ENCODE measurements around the gene OR51E1.
A peak's percentile ranks its signal among the peaks of the same experiment; 100 is the strongest.

The OR51E1 gene, protein sequence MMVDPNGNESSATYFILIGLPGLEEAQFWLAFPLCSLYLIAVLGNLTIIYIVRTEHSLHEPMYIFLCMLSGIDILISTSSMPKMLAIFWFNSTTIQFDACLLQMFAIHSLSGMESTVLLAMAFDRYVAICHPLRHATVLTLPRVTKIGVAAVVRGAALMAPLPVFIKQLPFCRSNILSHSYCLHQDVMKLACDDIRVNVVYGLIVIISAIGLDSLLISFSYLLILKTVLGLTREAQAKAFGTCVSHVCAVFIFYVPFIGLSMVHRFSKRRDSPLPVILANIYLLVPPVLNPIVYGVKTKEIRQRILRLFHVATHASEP

DNA sequence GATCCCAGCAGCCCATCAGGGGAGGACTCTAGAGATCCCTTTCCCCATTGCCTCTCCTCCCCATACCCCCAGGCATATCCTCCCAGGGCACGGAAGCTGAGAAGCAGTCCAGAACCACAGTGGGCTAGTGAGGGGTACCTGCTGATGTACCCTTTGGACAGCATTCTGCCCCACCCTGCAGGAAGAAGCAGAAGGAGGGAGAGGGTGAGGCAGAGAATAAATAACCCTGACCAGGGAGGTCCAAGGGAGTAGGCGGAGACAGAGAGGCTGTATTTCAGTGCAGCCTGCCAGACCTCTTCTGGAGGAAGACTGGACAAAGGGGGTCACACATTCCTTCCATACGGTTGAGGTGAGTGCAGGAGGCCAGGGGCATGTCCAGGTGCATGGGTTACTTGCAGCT, at the start of gene OR51E1:
TSS of gene OR51E1 (plus strand) at position 301 of the 400 bp plus-strand sequence. CDS start 8,545 bp downstream, outside the sequence.
- no peak for DNase-seq (ENCODE audit: low read depth)

DNA sequence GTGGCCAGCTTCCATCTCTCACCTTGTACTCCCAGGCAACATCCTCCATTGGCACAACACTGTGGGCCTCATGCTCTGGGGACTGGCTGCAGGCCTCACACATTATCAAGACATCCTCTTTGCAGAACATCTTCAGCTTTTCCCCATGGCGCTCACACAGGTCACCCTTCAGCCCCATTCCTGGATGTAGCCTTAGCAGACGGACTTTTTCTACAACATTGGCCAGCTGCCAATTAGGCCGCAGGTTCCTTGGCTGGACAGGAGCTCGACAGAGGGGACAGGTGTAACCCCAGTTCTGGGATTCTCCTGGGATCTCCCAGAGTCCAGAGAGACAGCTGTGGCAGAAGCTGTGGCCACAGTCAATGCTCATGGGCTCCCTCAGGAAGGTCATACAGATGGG, 38.7 kb upstream of the OR51E1 start:
- no peak for DNase-seq (ENCODE audit: low read depth)

DNA sequence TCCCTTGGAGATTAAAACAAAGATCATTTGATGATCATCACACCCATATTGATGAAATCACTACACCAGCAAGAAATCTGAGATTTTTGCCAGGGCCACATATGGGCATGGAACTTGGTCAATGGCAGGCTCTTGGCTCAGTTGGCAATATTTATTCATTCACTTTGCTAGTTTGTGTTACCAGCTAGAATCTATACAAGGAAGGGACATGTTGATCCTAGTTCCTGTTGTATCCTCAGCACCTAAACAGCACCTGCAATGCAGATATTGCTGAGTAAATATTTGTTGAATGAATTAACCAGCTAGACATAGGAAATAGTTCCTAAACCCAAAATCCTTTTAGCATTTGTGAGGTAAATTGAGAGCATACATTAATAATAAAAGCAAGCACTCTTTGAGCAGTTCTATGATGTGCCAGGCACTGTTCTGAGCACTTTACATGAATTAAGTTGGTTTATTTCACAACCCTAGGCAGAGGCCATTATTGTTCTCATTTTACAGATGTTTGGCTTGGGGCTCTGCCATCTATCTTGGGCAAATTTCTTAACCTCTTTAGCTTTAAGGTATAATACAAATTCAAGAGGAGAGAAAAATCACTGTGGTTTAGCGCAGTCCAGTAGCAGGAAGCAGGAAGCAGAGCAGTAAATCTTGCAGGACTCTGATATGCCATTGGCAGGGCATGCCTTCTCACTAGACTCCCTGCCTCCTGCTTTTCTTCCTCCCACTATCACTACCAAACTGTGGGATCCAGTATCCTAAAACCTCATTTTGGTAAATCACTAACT, 37.4 kb upstream of the OR51E1 start:
- no peak for DNase-seq (ENCODE audit: low read depth)

DNA sequence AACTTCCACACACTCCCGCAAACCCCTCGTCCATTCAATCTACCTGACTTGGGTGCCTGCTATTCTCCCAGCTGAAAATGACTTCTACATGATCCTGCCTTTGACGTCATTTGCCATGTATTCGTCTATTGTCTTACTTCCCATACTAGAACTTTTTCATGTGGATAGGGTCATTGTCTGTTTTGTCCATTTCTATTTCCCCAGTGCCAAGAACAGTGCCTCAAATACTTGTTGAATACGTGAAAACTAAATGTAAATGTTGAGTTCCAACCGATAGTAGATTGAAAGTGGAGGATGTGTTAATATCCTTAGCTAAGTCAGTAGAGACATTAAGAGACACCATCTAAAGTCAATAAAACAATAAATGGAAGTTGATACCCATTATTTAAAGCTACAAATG, 36.7 kb upstream of the OR51E1 start:
- DNase-seq (ENCODE audit: low read depth): no peak

DNA sequence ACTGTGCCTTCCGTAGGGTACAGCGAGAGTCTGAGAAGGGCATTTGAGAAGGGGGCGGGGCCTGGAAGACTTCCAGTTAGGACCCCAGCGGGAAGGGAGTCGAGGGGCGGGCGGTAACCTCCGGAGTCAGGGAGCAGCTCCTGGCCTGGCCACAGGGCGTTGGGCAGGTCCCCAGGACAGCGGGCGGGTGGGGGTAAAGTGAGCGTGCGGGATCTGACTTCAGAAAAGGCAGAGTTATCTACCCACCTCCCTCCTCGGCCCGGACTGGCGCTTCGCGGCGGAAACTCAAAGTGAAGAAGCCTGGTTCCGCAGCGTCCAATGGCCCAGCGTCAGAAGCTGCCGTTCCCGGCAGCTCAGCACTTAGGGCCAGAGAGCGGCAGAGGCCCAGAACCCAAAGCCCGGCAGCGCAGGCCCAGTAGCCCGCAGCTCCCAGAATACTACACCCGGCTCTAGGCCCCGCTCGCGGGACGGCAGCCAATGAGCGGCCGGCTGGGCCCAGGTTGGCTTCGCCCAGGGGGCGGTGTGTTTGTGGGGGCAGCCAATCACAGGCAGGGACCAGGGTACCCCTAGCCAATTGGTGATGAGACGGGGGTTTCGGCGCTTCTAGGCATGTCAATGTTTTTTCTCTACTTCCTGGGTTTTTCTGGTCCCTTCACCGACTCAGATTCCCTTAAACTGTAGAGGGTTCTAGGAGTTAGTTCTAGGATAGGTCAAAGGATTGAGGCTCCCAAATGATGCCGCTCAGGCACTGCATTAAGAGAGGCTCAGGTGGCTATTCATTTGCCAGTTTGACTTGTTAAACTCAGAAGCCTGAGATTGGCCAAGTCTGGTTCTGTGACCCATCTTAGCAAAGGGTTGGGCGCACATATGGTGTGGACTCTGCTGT, 35.8 kb upstream of the OR51E1 start, which contains the start of gene TRIM68:
TSS of gene TRIM68 (minus strand) at position 451 of the 886 bp plus-strand sequence. CDS start 2,727 bp downstream, outside the sequence.
- peak; percentile 88 for DNase-seq (ENCODE audit: low read depth)

DNA sequence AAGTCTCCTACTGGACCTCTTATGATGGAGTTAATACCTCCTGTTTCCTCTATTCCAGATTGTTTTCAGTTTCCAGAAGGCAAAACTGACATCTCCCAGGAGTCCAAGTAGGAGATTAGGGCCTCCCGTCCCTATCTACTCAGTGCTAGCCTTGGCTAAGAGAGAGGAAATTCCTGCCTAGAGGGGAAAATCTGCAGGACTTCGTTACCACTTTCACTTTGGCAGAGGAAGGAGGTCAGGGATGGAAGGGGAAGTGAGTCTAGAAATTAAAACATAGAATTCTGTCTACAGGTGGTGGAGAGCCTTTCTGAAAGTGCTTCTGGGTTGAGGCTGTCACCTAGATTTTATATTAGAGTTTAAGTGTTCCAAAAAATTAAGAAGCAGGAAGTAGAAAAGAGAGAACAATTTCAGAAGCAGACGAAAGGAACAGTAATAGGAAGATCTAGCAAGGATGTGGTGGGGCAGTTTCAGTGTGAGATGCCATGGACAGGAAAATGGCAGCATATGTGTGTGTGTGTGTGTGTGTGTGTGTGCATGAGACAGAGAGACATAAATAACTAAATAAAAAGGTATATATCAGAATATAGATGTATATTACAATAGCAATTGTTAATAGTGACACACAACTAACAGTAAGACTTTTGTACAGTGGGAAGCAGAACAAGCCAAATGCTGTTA, 33.4 kb upstream of the OR51E1 start:
- no peak for DNase-seq (ENCODE audit: low read depth)

DNA sequence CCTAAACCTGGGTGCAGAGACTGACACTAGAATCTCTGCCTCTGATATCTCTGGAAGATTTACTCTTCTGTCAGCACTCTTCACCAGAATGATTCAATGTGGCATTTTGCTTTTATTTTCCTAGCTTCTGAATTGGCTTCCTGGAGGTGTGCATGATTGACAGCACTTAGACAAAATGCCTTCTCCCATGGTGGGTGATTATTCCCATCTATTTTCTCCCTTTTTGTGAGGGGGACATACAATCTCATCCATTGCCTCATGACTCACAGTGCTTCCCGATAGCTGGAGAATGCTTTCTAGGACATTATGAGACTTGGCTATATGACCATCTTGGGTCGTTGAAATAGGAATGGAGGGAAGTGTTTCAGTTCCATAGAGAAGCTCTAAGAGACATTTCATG, 31.8 kb upstream of the OR51E1 start:
- no peak for DNase-seq (ENCODE audit: low read depth)

DNA sequence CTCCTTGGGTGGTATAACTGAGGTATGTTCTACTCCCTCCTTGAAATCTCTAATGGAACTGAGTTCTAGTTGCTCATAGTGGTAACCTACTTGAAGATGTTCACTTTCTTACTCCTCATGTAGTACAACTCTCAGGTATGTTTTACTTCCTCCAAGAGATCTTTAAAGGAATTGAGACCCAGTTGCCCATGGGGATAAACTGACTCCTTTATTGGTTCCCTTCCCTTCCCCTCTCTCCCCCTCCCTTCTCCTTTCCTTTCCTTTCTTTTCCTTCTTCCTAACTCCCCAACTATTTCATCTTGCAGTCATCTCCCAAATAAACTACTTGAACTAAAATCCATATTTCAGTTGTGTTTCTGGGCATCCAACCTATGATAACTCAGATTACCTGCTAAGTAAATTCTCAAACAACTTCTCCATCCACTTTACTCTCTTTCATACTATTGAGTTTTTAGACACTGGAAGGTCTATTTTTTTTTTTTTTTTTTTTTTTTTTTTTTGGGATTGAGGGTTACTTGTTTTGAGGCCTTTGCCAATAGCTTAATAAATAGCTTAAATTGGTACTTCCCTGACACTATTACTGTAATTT, 27.8 kb upstream of the OR51E1 start:
- no peak for DNase-seq (ENCODE audit: low read depth)

DNA sequence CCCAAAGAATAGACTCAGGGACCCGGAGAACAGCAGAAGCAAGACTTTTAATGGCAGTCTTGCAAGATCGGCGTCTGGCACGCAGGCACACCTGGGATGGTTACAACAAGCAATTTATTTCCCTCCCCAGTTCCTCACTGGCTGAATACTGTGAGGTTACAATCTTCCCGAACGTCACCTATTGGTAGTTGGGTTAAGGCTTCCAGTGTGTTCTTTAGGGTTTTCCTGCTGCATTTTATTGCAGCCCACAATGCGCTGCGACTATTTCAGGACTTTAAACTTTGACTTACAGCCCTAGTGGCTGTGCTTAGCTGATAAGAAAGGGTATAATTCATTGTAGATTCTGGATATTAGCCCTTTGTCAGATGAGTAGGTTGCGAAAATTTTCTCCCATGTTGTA, 24.3 kb upstream of the OR51E1 start:
- DNase-seq (ENCODE audit: low read depth): no peak

DNA sequence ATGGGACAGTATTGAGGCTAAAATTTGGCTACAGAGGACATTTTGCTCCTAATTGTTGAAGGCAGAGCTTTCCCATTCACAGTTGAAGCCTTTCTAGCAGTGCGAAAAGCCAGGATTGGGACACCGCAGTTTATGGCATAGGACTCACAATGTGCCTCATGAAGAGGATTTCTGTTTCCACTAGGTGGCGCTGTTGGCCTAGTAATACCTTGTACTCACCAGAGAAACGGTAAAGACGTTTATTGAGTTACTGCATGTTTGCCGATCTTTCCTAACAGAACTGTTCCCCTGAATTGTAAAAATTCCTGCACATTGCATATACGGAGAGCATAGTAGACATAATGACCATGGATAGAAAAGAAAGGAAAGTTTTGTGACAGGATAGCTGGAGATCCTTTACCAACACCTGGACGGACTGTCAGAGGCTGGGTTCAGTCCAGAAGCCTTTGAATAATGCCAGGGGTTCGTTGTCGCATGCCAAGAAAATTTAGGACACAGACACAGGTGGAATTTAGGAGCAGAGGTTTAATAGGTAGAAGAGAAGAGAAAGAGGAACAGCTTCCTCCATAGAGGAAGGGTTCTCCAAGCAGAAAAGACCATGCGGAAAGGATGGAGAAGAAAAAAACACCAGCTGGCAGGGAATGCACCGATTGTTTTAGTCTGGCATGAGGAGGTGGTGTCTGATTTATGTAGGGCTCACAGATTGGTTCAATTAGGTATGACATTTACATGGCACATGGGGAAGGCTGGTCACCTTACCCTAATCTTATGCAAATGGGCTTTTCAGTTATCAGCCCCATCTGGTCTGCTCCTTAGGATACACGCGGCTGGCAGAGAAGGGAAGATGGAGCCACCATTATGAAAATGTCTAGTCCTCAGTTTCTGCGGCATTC, 17.3 kb upstream of the OR51E1 start:
- no peak for DNase-seq (ENCODE audit: low read depth)

DNA sequence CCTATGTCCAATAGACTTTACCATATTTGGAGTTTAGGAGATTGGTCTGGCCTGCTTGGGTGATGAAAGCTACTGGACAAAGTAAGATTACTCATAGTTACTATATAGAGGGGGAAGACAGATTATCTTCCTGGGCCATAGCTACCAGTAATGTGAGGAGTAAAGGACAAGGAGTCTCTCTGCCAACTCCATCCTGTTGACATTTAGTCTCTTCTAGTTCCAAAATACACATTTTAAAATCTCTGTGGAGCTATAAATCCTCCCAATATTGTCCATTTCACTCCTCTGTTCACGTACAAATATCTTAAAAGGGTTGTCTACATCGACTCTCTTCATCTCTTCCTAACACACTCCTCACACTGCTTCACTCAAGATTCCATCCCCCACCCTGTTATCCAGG, 7.6 kb upstream of the OR51E1 start:
- no peak for DNase-seq (ENCODE audit: low read depth)

DNA sequence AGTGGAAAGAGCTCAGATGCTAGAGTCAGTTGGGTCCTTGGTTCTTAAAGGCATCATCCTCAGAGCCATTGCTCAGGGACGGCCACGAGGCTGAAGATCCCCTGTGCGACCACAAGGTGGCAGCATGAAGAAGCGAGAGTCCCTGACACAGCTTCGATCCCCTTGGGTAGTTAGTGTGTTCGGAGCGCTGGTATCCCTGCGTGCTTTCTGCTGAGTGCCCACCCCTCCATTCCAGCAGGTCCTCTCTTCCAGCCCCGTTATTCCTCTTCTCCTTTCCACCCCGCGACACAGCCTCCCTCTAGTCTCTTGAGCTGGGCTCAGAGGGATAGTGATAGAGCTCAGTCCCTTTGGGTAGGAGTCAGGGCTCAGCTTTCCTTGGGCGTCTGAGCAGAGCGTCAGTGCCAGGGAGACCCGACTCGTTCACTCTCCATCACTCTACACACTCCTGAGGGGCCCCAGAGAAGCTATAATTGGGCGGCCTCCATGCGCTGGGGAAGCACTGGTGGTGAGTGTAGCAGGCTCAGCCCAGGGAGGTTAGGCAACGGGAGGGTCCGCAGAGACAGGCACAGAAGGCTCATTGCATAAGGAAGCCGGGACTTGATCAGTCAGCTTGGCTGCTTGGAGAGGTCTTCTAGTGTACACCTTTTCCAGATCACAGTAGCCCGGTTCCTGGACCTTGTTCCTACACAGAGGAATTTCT, 6.7 kb upstream of the OR51E1 start, which contains the start of gene OR51D1:
TSS of gene OR51D1 (plus strand) at position 516 of the 700 bp plus-strand sequence. CDS start 2,314 bp downstream, outside the sequence.
- DNase-seq (ENCODE audit: low read depth): peak; percentile 43

DNA sequence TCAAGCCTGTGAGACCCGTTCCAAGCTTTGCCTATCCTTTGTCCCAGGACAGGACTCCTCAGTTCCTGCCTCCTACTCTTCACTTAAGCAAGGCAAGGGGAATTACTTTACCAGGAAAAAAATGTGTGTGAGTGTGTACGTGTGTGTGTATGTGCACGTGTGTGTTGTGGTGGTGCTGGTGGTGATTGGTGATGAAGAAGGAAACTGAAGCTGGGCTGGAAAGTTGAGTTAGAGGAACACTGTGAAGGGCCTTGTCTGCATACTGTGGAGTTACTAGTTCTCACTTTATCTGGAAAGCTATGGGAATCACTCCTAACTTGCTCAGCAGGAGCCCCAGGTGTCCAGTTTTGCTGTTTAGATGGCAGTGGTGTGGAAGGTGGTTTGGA, 6.1 kb upstream of the OR51E1 start:
- no peak for DNase-seq (ENCODE audit: low read depth)

DNA sequence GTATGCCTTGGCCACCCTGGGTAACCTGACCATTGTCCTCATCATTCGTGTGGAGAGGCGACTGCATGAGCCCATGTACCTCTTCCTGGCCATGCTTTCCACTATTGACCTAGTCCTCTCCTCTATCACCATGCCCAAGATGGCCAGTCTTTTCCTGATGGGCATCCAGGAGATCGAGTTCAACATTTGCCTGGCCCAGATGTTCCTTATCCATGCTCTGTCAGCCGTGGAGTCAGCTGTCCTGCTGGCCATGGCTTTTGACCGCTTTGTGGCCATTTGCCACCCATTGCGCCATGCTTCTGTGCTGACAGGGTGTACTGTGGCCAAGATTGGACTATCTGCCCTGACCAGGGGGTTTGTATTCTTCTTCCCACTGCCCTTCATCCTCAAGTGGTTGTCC, 3.9 kb upstream of the OR51E1 start:
- no peak for DNase-seq (ENCODE audit: low read depth)

DNA sequence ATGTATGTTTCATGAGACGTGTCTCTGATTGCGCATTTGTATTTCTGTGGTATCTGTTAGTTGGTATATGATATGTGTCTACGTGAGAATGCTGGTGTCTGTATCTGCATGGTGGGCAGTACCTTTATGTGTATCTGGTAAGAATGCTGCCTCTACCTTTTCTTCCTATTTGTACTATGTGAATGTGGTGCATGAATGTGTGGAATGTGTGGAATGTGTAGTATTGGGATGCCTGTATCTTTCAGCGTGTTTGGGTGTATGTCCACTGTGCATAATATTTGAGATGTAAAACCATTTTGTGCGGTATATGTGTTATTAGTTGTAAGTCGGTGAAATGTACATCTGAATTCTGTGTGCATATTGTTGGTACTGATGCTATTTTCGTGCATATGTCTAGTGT, 2.3 kb upstream of the OR51E1 start:
- no peak for DNase-seq (ENCODE audit: low read depth)

DNA sequence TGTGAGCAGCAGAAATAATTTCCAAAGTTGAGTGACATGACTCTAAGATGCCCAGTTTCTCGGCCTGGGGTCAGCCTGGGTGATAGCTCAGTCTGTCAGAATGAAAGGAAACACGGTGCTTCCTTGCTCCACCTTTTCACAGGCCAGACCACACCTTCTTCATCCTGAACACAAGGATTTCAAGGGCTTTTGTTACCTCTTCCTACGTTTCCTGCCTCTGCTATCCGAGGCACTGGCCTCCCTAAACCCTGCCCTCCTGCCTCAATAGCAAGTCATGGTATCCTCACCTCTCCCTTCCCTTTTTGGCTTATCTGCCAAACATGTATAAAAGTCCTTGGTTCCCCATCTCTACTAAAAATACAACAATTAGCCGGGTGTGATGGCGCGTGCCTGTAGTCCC, 1.7 kb upstream of the OR51E1 start:
- no peak for DNase-seq (ENCODE audit: low read depth)

DNA sequence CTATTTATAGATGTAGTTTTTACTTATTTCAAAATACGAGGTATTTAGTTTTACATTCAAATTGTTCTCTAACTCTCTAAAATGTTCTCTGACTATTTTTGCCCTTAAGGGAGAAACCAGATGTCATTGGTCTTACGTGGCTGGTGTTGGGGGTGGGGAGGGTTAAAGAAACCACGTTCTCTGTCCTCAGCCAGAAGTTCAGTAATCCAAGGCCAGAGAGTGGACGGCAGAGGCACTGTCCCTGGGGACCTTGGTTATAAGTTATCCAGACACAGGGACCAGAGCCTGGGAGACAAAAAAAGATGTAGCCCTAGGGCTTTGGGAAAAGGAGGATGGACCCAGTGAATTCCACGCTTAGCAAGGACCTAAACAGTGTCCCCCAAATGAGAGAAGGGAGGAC, 706 bp upstream of the OR51E1 start:
- no peak for DNase-seq (ENCODE audit: low read depth)

DNA sequence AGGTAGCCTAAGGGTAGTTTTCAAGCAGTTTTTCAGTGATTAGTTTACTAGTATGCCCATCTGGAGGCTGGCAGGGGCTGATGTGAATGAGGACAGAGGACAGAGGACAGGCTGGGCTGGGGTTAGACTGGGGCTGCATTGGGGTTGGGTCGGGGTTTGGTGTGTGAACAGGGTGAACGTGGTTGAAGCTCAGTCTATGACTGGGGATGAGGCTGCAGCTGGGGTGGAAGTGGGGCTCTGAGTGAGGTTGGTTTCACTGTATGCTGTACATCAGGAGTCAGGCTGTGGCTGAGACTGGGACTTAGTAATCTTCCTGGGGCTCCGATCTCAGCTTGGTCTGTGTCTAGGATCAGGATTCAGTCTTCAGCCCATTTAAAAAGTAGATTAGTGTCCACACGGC, 451 bp downstream of the OR51E1 start:
- DNase-seq (ENCODE audit: low read depth): no peak

DNA sequence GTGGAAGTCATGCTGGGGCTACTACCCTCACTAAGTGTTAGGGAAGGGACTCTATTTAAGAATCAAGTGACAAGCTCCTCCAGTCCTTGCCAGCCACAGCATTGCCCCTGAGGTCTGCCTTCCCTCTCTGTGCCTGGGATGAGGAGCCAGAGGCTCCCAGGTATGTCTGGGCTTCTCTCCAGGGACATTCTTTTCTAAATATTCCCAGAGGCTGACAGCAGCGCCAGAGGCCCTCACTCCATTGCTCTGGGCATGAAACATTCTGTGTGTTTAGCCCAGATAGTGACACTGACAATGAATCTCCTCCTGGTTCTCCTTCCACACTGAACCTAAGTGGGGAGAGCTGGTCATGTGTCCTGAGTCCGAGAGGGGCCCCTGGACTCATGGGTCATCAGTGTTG, 2.2 kb downstream of the OR51E1 start:
- no peak for DNase-seq (ENCODE audit: low read depth)

DNA sequence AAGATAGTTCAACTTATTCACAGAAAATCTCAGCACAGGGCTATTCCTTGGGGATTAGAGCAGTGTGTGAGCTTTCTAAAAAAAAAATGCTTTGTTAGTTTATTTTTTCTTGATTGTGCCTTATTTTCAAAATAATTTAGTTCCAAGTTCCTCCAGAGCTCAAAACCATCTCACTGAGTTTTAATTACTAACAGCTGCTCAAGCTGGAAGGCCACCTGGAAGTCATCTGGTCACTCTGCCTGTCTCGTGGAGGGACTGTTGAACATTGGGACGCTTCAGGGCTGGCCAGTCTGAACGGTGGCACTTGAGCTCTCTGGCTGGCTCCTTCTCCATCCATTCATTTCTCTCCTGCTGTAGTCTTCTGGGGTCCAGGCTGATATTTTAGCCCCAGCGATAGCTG, 4.0 kb downstream of the OR51E1 start:
- DNase-seq (ENCODE audit: low read depth): no peak

Measured in stimulated activated CD8-positive, alpha-beta memory T cell treated with anti-CD3 and anti-CD28 coated beads, Interleukin-15, amount 100 ng/mL, for 1 hour (primary cell).